HG02852 (cell line): ENCODE results near the gene C1QTNF5.

ENCODE experiments used
- ATAC-seq: cut with Tn5 transposase; IDR thresholded peaks from one replicate; pipeline ENCODE4 v1.9.1; 2021; ENCODE audit warnings: mild to moderate bottlenecking, moderate library complexity; ENCODE audit not compliant: unreplicated experiment

C1QTNF5 gene

DNA sequence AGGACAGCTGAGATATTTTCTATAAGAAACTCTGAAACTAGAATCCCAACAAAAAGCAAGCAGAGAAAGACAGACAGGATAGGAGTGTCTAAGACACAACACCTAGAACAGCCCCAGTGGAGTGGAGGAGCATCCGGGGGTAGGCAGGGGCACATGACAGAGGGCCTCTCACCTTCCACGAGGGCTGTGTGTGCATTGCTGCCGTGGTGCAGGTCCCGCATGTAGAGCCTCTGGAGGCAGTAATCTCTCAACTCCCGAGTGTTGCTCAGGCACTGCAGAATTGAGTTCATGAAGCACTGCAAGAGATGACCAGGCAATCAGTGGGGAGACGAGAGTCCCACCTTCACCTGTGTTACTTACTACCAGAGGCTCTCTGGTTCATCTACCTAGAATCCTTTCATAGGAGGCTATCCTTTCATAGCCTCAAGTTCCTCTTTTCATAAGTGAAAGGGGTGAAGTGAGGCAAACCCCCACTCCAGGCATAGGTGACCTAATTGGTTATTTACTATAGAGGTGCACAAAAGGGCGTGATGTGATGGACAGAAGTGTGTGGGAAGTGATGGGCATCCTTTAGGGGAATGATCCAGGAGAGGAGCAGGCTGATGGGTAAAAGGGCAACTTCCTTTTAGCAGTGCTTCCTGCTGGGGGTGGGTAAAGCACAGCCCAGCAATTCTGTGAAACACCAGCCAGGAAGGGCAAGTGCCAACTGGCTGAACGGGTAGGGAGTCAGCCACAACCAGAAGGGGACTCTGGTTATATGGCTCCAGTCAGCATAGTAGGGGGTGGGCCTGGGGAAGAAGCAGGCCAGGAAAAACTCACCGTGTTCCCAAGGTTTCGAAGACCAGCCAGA lies 18.9 kb upstream of the C1QTNF5 start:
- no peak for ATAC-seq

DNA sequence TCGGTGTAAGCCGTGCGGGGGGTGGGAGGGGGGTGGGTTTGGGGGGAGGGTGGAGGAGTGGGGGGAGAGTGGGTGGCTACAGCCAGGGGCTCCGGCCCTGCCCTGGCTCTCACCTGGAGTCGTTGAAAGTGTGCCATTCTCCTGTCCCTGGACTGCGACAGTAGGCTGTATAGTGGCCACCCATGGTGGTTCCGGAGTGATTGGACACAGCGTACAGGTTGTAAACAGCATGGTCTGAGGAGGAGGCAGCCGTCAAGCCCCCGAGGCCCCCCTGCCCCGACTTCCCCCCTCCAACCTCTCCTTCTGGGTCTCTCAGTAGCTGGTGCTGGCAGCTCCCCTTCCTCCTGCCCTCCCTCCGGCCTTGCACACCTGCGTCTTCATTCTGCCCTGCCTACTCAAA lies 16.4 kb upstream of the C1QTNF5 start:
- no peak for ATAC-seq

DNA sequence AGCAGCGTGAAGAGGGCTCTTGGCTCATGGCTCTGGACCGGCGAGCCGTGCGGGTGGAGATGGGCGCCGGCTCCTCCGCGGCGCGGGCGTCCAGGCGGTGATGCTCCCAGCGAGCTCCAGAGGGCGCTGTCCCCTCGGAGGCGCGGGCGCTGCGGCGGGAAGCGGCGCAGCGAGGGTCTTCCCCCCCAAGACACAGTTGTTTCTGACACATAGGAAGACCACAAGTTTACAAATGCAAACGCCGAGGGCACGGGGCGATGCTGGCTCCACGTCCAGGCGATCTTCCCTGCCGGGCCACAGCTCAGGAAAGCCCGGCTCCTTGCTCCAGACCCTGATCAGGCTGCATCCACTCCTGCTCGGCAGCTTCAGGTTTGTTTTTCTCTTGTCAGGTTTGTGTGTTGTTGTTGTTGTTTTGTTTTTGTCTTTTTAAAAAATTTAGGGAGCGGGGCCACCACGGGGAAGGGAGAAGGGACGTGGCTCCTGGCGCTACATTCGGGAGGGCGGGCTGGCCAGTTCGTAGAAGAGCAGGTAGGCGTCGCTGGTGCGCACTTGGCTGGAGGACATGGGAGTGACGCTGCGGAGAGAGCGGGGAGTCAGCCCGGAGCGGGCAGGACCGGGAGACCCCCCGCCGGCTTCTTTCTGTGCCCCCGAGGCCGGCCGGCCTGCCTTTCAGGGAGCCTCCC lies 15.8 kb upstream of the C1QTNF5 start:
- ATAC-seq, result peak; percentile 71

DNA sequence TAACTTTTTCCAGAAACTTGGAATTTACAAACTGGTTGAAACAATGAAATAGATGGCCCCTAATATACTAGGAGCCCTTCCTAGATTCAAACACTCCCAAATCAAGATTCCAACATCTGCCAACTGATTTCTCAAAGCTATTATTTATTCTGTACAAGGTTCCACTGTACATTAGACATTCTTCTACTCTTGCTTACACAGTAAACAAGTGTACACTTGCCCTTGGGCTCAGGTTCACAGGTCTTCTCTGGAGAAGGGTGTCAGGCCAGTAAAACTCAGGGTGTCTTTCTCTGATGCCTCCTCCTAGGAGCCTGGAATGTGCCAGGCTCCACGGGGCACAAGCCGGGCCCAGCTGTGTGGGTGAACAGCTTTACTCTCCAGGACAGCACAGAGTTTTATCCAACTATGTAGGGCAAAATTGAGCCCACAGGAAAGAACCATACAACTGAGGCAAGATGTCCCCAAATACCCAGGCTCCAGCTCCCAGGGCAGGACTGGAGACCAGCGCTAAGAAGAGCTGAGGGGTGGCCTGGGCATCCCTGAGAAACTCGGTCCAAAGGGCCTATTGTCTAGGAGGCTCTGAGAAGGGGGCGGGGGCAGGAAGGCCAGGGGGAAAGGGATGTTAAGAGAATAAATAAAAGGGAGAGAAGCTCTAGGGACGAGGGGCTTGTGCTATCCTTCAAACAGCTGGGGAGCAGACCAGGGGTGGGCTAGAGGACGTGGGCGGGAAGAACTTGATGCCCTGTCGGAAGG lies 14.6 kb upstream of the C1QTNF5 start:
- no peak for ATAC-seq

DNA sequence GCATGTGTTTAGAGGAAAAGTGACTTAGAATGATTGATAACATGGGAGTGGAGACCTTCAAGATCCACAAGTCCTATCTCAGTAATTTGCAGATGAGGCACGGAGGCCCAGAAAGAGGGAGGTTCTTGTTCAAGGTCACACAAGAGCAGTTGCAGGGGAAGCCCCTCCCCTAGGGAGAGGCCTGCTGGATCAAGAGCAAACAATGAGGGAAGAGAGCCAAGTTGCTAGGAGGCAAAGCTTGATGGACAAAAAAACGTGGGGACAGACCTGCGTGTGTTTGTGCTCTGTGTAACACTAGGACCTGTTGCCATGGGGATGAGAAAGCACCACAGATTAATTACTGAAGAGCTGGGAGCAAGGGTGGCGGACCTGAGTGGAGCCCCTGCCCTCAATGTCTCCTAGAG lies 12.2 kb upstream of the C1QTNF5 start:
- no peak for ATAC-seq

DNA sequence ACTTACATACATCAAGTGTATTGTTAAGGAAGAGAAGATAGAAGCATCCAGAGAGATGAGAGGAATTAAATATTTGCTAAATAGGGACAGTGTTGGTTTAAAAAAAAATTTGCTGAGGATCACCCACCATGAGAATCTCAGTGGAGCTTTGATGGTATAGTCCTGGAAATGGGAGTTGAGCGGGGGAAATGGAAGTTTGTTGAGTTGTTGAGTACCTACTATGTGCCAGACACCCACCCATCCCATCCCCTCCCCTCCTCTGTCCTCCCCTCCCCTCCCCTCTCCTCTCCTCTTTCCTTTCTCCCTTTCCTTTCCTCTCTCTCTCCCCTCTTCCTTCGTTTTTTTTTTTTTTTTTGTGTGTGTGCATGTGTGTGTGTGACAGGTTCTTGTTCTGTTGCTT lies 10.5 kb upstream of the C1QTNF5 start:
- no peak for ATAC-seq

DNA sequence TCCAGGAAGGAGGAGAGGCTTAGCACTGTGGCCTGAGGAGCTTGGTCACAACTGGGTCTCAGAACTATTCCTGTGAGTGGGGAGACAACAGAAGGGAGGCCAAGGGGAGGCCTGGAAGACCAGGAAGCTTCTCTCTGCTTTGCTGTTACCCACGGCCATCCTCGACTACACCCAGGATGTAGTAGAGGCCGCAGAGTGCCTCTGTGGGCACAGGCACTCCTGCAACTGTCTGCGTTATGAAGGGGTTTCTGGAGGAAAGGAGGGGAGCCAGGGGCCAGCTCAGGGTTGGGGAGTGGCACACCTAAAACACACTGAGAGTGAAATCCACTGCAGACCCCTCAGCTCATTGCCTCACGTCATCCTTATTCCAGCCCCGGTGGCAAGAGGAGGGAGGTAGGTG lies 9.6 kb upstream of the C1QTNF5 start:
- ATAC-seq, result no peak

DNA sequence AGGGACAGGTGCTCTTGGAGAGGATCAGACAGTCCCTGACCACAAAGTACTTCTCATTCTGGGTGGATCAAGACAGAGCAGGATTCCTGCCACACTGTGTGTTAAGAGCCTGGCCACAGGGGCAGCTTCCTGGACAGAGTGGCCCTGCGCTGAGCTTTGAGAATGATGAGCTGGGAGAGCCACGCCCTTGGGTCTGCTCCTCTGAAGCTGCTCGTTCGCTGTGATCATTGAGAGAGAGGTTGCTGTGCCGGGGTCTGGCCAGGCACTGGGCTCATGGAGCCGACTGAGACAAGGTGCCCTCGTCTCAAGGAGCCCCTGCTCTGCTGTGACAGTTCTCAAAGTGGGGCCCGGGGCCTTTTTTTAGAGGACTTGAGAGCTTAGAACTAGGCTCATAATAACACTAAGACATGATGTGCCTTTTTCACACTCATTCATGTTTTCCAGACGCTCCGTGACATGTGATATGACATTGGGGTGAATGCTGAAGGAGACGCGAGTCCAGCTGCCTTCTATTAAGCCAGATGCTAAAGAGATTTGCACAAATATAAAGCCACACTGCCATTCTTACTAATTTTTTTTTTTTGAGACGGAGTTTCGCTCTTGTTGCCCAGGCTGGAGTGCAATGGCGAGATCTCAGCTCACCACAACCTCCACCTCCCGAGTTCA lies 7.4 kb upstream of the C1QTNF5 start:
- no peak for ATAC-seq

DNA sequence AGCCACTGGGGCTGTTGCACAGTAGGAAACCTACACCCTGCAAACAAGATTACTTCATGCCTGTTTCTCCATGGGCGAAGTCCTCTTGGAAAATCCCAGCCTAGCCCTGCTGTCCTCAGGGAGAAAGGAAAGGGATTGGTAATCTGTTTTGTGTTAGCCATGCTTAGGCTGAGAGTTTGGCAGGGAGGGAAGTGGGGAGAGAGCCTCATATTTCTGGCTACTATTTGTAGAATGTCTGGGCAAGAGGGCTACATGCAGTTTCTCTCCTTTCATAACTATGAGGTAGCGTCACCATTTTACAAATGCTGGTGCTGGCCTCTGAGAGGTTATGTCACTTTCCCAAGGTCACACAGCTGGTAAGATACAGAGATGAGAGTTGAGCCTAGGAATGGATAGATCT lies 6.6 kb upstream of the C1QTNF5 start:
- no peak for ATAC-seq

DNA sequence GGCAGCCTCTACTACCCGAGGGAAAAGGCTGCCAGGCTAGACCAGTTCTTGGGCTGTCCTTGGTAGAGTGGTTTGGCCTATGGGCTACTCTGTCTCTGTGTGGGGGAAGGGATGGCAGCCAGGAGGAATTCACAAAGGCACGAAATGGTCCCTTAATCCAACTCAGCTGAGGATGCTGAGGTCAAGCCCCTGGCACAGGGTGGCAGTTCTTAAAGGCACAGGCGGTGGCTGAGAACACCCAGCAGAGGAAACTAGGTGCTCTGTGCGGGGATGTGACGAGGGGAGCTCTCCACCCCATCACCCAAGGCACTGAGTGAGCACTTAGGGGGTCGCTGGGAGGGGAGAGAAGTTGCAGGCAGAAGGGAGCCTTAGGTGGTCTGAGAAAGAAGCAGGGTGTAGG lies 5.9 kb upstream of the C1QTNF5 start, which contains the start of gene MFRP:
Gene MFRP, minus strand, starts transcription at position 101 of the 400 bp plus-strand sequence. CDS start 192 bp downstream, outside the sequence.
- no peak for ATAC-seq

DNA sequence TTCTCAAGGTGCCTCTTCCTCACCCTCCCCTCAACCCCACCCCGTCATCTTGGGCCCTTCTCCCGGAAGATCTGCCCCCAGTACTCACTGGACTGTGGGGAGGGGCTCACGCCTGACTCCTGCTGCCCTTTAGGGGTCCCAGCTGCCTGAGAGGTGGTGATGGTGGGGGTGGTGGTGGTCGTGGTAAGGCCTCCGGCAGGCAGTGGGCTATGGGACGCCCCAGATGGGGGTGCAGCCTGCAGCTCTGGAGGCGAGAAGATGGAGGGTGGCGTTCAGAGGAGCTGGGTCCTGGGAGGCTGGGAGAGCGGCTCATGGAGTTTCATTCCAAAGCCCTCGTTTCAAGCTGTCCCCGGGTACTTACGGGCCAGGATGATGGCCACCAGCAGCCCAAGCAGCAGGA lies 5.0 kb upstream of the C1QTNF5 start:
- no peak for ATAC-seq

DNA sequence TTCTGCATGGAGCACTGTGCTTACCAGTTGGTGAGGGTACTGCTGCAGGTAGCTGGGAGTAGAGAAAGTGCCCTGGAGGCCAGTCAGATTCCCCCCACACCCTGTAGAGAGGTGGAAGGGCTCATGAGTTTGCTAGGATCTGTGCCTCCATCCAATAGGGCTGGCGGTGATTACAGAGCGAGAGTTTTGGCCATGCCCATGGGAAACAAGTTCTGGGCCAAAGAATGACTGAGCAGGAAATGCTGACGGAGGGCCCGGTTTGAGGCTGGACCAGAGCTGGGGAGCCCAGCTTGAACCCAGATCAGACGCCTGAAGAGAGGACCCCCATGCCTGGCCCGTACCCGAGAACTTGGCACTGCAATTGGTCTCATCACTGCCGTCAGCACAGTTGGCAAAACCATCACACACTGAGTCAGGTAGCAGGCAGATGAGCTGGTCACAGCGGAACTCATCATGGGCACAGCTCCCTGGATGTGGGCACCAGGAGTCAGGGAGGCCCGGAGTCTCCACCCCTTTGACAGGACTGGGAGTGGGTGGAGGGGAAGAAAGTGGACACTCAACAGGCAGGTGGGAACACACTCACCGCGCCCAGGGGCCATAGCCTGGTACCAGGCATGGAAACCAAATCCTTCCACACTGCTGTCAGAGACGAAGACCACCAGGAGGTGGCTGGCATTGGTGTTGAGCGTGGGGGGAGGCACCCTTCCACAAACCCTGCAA lies 3.8 kb upstream of the C1QTNF5 start:
- no peak for ATAC-seq

DNA sequence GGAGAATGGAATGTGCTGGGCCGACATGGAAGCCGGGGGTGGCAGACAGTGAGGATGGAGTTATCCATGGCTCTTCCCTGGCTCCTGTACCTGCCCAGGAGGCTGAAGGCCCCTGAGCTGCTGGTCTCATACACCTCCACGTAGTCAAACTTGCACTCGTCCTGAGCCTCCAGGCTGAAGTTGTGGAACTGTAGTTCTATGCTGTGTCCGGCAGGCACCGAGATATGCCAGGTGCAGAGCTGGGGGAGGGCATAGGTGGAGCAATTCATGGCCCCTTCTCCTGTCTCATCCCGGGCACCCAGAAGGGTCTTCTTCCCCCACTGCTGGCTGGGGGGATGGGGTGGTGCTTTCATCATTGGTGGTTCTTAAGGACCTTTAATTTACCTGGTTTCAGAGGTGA lies 3.0 kb upstream of the C1QTNF5 start:
- ATAC-seq, result no peak

DNA sequence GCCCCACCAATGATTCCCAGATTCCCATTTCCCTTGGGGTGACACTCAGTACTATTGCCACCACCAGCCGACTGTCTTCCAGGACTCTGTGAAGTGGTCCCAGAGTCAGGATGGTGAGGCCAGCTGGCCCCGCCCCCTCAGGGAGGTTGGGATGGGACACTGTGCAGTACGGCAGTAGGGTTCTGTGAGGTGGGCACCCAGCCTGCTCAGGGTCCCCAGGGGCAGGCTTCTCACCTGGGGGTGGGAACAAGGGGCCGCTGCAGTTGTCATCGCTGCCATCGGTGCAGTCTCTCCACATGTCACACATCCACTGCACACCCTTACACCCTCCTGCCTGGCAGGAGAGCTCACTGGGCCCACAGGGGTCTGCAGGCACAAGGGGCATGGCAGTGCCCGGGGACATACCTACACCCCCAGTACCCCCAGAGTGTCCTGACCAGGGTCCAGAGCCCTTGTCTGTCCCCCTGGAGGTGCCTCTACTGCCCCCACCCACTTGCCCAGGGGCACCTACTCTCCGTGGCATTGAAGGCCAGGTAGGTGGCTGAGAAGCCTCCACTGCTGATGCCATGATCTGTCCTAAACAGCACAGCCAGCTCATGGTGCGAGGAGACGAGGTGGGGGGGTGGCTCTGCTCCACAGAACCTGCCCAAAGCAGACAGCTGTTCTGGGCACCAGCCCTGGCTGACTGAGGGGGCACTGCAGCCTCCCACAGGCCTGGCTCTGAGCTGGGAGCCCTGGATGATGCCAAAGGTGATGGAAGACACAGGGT lies 1.9 kb upstream of the C1QTNF5 start:
- ATAC-seq, result no peak

DNA sequence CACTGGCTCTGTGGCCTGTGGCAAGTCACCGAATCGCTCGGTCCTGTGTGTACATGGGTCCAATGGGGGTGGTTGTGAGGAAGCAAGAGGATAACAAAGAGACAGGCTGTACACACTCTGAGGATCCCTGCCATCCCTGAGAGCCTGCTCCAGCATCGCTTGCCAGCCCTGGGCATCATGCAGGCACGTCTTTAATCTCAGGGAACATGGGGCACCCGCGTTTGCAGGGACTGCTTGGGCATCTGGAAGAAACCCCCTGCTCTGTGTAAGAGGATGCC lies 1.3 kb upstream of the C1QTNF5 start:
- ATAC-seq, result no peak

DNA sequence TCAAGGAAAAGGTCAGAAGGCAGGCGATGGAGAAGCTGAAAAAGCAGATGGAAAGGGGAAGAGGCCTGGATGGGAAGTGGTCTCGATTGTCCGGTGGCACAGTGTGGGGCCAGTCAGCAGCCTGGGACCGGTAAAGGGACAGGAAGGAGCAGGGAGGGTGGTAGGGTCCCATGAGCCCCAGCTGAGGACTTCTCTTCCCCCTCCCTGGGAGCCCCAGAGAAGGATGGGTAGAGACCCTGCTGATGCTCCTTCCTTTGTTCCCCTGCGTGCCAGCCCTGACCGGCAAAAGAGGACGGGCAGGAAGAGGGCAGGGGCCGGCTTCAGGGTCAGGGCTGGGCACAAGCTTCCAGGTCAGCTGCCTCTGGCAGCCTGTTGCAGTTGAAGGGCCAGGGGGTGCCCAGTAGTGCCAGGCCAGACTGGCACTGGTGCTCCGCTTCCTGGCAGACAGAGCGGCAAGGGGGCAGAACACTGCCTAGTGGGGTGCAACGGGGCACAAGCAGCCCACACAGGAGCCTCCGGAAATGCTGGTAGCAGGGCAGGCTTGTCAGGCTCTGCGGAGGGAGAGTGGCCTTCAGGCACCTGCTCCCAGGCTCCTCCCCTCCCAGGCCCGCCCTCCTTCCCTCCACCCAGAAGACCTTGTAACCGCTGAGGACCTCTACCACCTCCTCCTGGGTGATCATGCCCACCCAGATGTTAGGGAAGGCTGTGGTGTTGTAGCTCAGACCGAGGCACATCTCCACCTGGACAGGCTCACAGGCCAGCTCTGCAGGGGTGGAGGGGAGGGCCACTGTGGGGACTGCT lies 739 bp upstream of the C1QTNF5 start:
- ATAC-seq, result no peak

DNA sequence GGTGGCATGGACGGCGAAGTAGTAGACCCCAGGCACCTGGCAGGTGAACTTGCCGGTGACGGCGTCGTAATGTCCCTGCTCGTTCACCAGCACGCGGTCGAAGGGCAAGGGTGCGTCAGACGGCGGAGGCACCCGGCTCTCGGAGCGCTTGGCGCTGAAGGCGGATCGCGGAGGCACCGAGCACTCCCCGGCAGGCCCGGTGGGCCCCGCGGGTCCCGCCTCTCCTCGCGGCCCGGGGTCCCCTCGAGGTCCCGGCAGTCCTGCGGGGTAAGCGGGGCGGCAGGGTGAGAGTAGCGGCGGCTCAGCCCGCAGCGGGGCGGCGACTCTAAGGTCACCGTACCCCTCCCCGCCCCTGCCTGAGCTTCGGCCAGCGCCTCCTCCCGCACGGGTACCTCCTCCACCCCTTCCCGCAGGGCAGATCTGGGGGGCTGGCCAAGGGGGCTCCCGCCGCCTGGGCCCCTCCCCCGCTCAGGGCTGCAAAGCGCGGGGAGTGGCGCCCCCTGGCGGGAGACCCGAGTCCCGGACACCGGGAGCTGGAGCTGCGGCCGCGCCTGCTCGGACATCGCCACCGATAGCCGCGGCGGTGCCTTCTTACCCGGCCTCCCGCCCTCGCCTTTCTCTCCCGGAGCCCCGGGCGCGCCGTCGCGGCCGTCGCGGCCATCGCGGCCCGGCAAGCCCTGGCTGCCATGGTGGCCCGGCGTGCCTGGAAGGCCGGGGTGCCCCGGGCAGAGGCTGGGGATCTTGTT lies 921 bp downstream of the C1QTNF5 start:
- ATAC-seq, result no peak

DNA sequence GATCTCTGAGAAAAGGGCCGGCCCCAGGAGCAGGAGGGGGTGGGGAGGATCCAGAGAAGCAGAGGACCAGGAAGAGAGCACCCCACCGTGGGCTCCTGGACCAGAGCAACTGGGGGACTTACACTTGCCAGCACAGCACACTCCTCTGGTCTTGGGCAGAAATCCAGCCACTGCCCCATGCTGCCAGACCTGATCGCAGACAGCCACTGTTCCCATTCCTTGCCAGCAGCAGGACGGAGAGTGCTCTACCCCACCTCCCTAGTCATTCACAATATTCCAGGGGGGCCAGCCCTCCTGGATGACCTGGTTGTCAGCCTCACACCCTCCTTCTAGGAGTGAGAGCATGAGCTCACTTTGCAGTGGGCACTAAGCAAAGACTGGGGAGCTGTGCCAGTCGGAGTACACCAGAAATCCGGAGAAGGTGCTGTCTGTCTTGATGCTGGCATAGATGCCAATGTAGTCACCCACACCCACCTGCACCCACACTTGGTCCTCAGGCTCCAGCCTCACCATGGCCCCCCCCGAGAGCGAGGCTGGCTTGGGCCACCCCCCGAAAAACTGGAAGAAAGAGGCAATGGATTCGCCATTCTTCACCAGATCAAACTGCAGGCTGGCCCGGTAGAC lies 1.6 kb downstream of the C1QTNF5 start:
- no peak for ATAC-seq
